Measurements from ENCODE around the gene SLC38A1.

DNA sequence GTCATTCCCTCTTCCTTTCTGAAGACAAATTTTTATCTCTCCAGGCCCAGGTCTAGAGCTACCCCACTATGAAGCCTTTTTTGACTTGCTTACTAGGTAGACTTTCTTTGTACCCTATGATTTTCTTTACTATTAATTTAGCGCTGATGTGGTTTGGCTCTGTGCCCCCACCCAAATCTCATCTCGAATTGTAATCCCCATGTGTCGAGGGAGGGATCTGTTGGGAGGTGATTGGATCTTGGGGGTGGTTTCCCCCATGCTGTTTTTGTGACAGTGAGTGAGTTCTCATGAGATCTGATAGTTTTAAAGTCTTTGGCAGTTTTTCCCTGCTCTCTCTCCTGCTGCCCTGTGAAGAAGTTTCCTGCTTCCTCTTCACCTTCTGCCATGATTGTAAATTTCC is 118.1 kb downstream of the SLC38A1 start:
- no peak for TF ChIP-seq POLR2A (IDR thresholded peaks at IDR 0.05)
- no peak for TF ChIP-seq CTCF (IDR thresholded peaks at IDR 0.05)
